ENCODE results near the gene SNX14.

GRCh38 chr6:85585741-85586140 is 7.9 kb downstream of the SNX14 start:
- TF ChIP-seq ZFP3 (CRISPR knock-in tag; IDR thresholded peaks at IDR 0.05) (no peak), OSR1 (CRISPR knock-in tag; IDR thresholded peaks at IDR 0.05) (no peak), PATZ1 (CRISPR knock-in tag; IDR thresholded peaks at IDR 0.05; ENCODE audit: borderline replicate concordance) (no peak), PPARA (CRISPR knock-in tag; IDR thresholded peaks at IDR 0.05; ENCODE audit: borderline replicate concordance) (no peak), TOX (CRISPR knock-in tag; IDR thresholded peaks at IDR 0.05; ENCODE audit: borderline replicate concordance) (no peak), CSRNP3 (CRISPR knock-in tag; IDR thresholded peaks at IDR 0.05) (no peak), CREB5 (CRISPR knock-in tag; IDR thresholded peaks at IDR 0.05; ENCODE audit: low read depth) (no peak), ESRRG (CRISPR knock-in tag; IDR thresholded peaks at IDR 0.05) (no peak), BACH2 (CRISPR knock-in tag; IDR thresholded peaks at IDR 0.05; ENCODE audit: borderline replicate concordance) (no peak), RARB (CRISPR knock-in tag; IDR thresholded peaks at IDR 0.05) (no peak)
